Stomach (tissue), 9 donors: ENCODE measurements around the gene DNASE1L2. TPM values are rescaled to one million over a fixed set of nuclear protein-coding genes. Genes with fewer than 3 reads are reported as not detected.
"Not testable (repeated sequence)": the region's sequence is repeated elsewhere in the genome, so short reads cannot be mapped to it uniquely, and the experiment has no call there.

Source experiments
- DNase-seq, 2 donors: peaks; one replicate each; pipeline versions ENCODE4 v3.0.0 to v3.0.0-alpha.2; 2013 to 2019
- H3K27ac ChIP-seq, 5 donors: fragments of 200-600 bp in 4 of 5; sonication (generic) in 4 of 5; one replicate each; pipeline ENCODE4 v1.5.1; 2013 to 2019; ENCODE audit warnings: mild to moderate bottlenecking in 1 of 5, moderate library complexity in 1 of 5
- H3K27me3 ChIP-seq, 3 donors: fragments of 200-600 bp; sonication (generic); one replicate each; pipeline ENCODE4 v1.5.1; 2017 to 2019; ENCODE audit warnings: mixed run types in 1 of 3
- H3K36me3 ChIP-seq, 4 donors: fragments of 200-600 bp; sonication (generic); 1 replicate in 3 of 4; 2 replicates in 1 of 4; pipeline ENCODE4 v1.5.1; 2016 to 2019
- H3K4me1 ChIP-seq, 4 donors: fragments of 200-600 bp; sonication (generic); one replicate each; pipeline ENCODE4 v1.5.1; 2016 to 2019
- H3K4me3 ChIP-seq, 4 donors: fragments of 200-600 bp; sonication (generic) in 3 of 4; one replicate each; pipeline ENCODE4 v1.5.1; 2016 to 2019; ENCODE audit warnings: mild to moderate bottlenecking in 1 of 4
- H3K9me3 ChIP-seq, 4 donors: fragments of 200-600 bp; sonication (generic); one replicate each; pipeline ENCODE4 v1.5.1; 2016 to 2019
- CTCF ChIP-seq, 7 experiments: fragments of 450-650 bp in 4 of 7; fragments of 200-600 bp in 3 of 7; sonication (generic) in 3 of 7; IDR thresholded peaks; one replicate each; pipeline ENCODE4 v1.5.1; 2016 to 2019; ENCODE audit warnings: antibody characterized with exemption in 7 of 7, control low read depth in 2 of 7, mild to moderate bottlenecking in 1 of 7
- EP300 ChIP-seq: sonication (generic); formaldehyde crosslinking; IDR thresholded peaks from one replicate; pipeline ENCODE4 v1.6.1; 2017; ENCODE audit warnings: antibody characterized with exemption
- POLR2A ChIP-seq, 4 donors: fragments of 450-650 bp; IDR thresholded peaks; one replicate each; pipeline ENCODE4 v1.6.1; 2016; ENCODE audit warnings: antibody characterized with exemption in 4 of 4, control low read depth in 2 of 4, mild to moderate bottlenecking in 1 of 4, moderate library complexity in 1 of 4
- POLR2AphosphoS5 ChIP-seq, 3 donors: sonication (generic); formaldehyde crosslinking; IDR thresholded peaks; one replicate each; pipeline ENCODE4 v1.6.1; 2016; ENCODE audit warnings: antibody characterized with exemption in 3 of 3
- WGBS, 5 donors: extraction: QIAGEN DNeasy Blood & Tissue Kit in 3 of 5; methylation state at CpG; one replicate each; pipeline versions ENCODE4 v1.1.5 to v1.1.7; 2013 to 2018; 5-methylcytosine and 5-hydroxymethylcytosine counted together
- intact Hi-C: fragments of 100-400 bp; cut with DNase I; formaldehyde crosslinking; loops from one replicate; pipeline ENCODE4 v1.15.1; 2023; ENCODE audit warnings: low total_unique reads
- polyA plus RNA-seq, 3 donors: library from polyadenylated mRNA; stranded (reverse); fragments of 200-250 nt; gene quantifications; one replicate each; pipeline ENCODE4 v1.2.3, GENCODE V29; 2013
- total RNA-seq, 5 donors: library from RNA; depleted of rRNA; stranded (reverse); fragments of >200 nt; gene quantifications; one replicate each; pipeline versions ENCODE4 v1.1.0 to v1.2.3, GENCODE V29; 2014 to 2016
- donor health status: healthy with polysubstance abuse.
- donor health status: Bipolar disorder and iron deficiency.
- donor health status: healthy.

The DNASE1L2 gene
- total and polyA plus RNA-seq, 8 donors: 0.68 to 0.90 TPM; not detected in 6

DNA sequence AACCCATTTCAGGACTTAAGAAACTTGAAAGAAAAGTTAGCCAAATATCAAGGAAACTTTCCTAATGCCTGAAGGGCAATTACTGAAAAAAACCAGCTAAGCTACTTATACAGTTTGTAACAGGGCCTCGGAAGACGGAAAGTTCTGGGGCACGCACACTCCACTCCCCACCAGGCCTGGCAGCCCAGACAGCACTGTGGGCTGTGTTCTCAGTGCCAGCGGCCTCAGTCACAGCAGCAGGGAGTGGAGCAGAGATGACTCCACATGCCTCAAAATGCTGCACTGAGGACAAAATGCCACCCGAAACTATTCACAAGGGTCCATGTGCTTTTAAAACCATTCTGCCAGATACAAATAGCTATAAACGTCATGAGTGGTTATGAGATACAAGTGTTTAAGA lies 21.5 kb downstream of the DNASE1L2 start:
- TF ChIP-seq EP300 (no peak), CTCF (IDR thresholded peaks at IDR 0.05) (no peak), POLR2A (IDR thresholded peaks at IDR 0.05) (no peak), POLR2AphosphoS5 (IDR thresholded peaks at IDR 0.05) (no peak)
- Histone ChIP-seq H3K4me3 (no peak overlapping the region), H3K4me1 (peaks cover 0 to 3% (median 0%) of the 10 kb centered on the region in 4 donors), H3K9me3 (no peaks in the 10 kb centered on the region), H3K27ac (no peak overlapping the region), H3K27me3 (no peaks in the 10 kb centered on the region), H3K36me3 (peaks cover 89 to 100% (median 100%) of the 10 kb centered on the region in 4 donors)
- intact Hi-C loops: loop anchor here (10.0 kb wide), 1 partner anchor 53 kb away; the partner anchor contains the start of gene MLST8
- DNase-seq: no peak
- WGBS, 5 donors: 90 to 95% (median 91%) methylated on average over 6 of the region's 6 CpGs

- peaks cover 90 to 100% (median 100%) of the 10 kb centered on the region in 4 donors for H3K36me3 ChIP-seq
- H3K4me1 ChIP-seq, H3K27ac ChIP-seq, H3K27me3 ChIP-seq, DNase-seq, H3K4me3 ChIP-seq, H3K9me3 ChIP-seq: not testable (repeated sequence)
- 92 to 100% (median 94%) methylated on average over 7 of the region's 7 CpGs for WGBS, 5 donors
- intact Hi-C loops: loop anchor here (10.0 kb wide), 1 partner anchor 54 kb away; the partner anchor contains the start of gene MLST8
Measured at GRCh38 chr16:2258530-2258929, 22.3 kb downstream of the DNASE1L2 start.

- H3K27me3 ChIP-seq: no peaks in the 10 kb centered on the region
- intact Hi-C loops: no loop called here
- H3K36me3 ChIP-seq: peaks cover 81 to 96% (median 91%) of the 10 kb centered on the region in 4 donors
- no peak for TF ChIP-seq EP300
- DNase-seq: no peak
- H3K27ac ChIP-seq: no peak overlapping the region
- no peaks in the 10 kb centered on the region for H3K9me3 ChIP-seq
- H3K4me3 ChIP-seq: no peak overlapping the region
- peaks cover under 1 to 18% (median 8%) of the 10 kb centered on the region in 4 donors for H3K4me1 ChIP-seq
- WGBS, 5 donors: 89 to 92% (median 90%) methylated on average over 8 of the region's 8 CpGs
Measured at GRCh38 chr16:2260250-2260649, 24.0 kb downstream of the DNASE1L2 start.

- H3K9me3 ChIP-seq, H3K27me3 ChIP-seq, DNase-seq, H3K4me3 ChIP-seq, H3K27ac ChIP-seq, intact Hi-C loops: not testable (repeated sequence)
- Histone ChIP-seq H3K36me3 (peaks cover 53 to 70% (median 66%) of the 10 kb centered on the region in 4 donors), H3K4me1 (peaks cover 18 to 36% (median 23%) of the 10 kb centered on the region in 4 donors)
- 82 to 89% (median 84%) methylated on average over 11 to 14 of the region's 14 CpGs for WGBS, 5 donors
Measured at GRCh38 chr16:2263026-2263425, 26.8 kb downstream of the DNASE1L2 start.

DNA sequence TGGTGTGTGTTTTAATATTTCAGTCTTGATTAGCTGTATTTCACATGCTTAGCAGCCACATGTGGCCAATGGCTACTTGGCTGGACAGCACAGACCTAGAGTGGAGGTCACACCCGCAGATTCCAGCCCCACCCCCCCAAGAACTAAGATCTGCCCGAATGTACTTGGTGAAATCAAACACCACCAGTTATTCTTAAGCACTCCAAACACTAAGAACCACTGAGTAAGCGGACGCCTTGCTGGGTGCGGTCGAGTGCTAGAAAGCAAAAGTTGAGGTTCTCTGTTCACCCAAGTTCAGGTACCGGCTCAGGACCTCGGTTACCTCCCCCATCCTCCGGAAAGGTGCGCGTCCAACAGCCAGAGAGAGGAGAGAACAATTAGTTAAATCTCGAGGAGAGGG lies 30.6 kb downstream of the DNASE1L2 start:
- DNase-seq, H3K27me3 ChIP-seq, H3K9me3 ChIP-seq, intact Hi-C loops: not testable (repeated sequence)
- Histone ChIP-seq H3K27ac (peak overlapping the region in 4 of 5 donors; percentile 90 to 96 (median 93)), H3K4me1 (peaks cover 27 to 62% (median 43%) of the 10 kb centered on the region in 4 donors), H3K36me3 (peaks cover 24 to 33% (median 27%) of the 10 kb centered on the region in 4 donors), H3K4me3 (peak overlapping the region; percentile 75 to 81 (median 78))
- WGBS, 5 donors: 3 to 6% (median 4%) methylated on average over 2 to 11 of the region's 12 CpGs

GRCh38 chr16:2267505-2267912 lies 31.3 kb downstream of the DNASE1L2 start:
- DNase-seq, H3K27me3 ChIP-seq, H3K9me3 ChIP-seq, intact Hi-C loops: not testable (repeated sequence)
- Histone ChIP-seq H3K36me3 (peaks cover 18 to 30% (median 21%) of the 10 kb centered on the region in 4 donors), H3K27ac (peak overlapping the region; percentile 90 to 97 (median 95)), H3K4me1 (peaks cover 27 to 64% (median 43%) of the 10 kb centered on the region in 4 donors), H3K4me3 (peak overlapping the region; percentile 75 to 81 (median 78))
- WGBS, 5 donors: 0 to 1% (median 0%) methylated on average over 32 to 54 of the region's 54 CpGs

DNA sequence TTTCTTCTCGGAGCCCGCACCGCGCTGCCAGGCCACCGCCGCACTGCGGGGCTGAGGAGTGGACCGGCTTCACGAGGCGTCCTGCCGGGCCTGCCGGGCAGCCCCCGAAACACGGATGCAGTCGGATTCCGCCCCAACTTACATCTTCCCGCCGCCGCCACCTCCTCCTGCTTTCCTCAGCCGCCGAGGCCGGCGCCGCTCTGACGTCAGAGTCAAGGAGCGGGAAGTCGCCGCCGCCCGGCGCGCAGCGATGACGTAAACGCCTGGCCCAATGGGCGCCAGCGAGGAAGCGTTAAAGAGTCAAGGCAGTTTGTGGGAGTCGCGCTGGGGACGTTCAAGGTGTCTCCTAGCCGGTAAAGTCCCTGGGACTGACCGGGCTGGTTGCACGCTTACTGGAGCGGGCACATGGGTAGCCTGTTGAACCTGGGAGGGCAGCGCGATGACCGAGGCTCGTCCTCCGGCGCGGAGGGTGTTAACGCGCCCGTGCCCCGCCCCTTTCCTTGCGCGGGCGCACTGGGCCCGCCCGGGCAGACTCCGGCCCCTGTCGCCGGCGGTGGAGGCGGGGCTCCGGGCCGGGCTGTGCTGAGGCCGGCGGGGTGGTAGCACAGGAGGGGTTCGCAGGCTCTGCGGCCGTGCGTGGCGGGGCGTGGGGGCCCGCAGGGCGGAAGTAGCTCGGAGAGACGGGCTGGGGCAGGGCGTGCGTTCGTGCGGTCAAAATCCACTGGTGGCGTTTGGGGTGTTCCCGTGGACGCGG lies 31.8 kb downstream of the DNASE1L2 start, which contains the start of gene RNPS1:
RNPS1 (minus strand) TSS at position 214 of the 754 bp plus-strand sequence. CDS start 3,483 bp downstream, outside the sequence.
- peak in 2 of 4 donors; percentile 95 to 98 for TF ChIP-seq POLR2A (IDR thresholded peaks at IDR 0.05)
- no peak for TF ChIP-seq CTCF (IDR thresholded peaks at IDR 0.05)
- peak; percentile 97 to 100 (median 99) for TF ChIP-seq POLR2AphosphoS5 (IDR thresholded peaks at IDR 0.05)
- TF ChIP-seq EP300: no peak
- WGBS, 5 donors: 0 to 2% (median 0%) methylated on average over 33 to 88 of the region's 88 CpGs
- intact Hi-C loops: no loop called here

More for the DNA sequence above, 31.8 kb downstream of the DNASE1L2 start, which contains the start of gene RNPS1:
- peak; percentile 98 to 99 for DNase-seq
- H3K27me3 ChIP-seq: no peaks in the 10 kb centered on the region
- H3K4me1 ChIP-seq: peaks cover 27 to 64% (median 43%) of the 10 kb centered on the region in 4 donors
- H3K4me3 ChIP-seq: peak within 1 kb of the TSS; percentile 75 to 81 (median 78)
- H3K9me3 ChIP-seq: no peaks in the 10 kb centered on the region
- H3K27ac ChIP-seq: peak within 1 kb of the TSS; percentile 90 to 97 (median 95)
- peaks cover 12 to 24% (median 15%) of the 10 kb centered on the region in 4 donors for H3K36me3 ChIP-seq
